NCI-H226 (cell line): ENCODE measurements around the gene PAM.
A peak's percentile ranks its signal among the peaks of the same experiment; 100 is the strongest.
"Not testable (repeated sequence)": the region's sequence is repeated elsewhere in the genome, so short reads cannot be mapped to it uniquely, and the experiment has no call there.

ENCODE experiments used
- DNase-seq: peaks from one replicate; pipeline ENCODE4 v3.0.0-alpha.2; 2015

Gene PAM

DNA sequence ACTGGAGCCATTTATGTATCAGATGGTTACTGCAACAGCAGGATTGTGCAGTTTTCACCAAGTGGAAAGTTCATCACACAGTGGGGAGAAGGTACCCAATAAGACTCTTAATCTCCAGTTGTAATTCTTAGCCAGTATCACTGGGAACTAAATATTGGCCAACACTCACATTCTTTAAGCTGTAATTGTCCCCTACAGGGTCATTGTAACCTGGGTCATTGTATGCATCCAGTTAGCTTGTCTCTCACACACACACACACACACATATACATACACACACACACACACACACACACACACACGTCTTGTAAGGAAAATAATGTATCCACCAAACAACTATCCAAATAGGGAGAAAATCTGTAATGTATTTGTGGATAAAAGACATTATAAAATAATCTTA lies 251.8 kb downstream of the PAM start:
- no peak for DNase-seq

DNA sequence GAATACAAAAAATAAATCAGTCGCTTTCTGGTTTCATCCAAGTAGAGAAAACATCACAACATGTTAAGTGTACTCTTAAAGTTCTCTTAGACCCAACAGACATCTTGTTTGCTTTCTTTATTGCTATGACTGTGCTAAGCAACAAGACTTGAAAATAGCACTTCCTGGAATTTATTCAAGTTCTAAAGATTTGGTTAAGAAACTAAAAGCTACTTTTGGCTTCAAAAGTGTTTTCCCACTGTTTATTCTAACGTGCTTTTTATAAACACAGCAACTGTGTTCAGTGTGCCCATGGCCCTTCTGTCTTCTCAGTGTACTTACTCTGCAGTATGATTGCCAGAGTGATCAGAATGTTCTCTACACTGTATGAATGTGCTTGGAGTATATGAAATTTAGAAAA lies 255.1 kb downstream of the PAM start:
- no peak for DNase-seq

DNA sequence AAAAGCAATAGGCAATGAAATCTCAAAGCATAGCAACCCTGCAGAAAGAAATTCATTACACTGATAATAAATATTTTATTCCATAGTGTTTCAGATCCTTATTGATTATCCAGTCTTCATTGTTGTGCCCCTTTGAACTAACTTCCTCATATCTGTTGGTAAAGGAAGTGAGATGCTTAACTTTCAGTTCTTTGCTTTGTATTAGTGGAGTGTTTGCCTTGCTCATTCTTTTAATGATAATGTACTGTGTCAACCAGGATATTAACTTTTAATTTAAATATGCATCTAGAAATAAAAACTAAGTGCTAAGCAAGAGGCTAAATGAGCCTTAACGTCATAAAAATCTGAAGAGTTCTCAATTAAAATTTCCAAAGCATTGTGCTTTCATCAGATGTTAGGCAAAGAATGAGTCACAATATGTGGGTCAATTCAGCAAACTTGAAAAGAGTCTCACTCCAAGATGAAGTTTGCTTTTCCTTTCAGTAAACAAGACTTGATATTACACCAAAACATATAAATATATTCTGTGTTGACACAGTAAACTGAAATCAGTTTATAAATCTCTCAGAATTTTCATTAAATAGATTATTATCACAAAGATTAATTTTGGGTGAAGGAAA lies 258.9 kb downstream of the PAM start:
- DNase-seq = no peak

GRCh38 chr5:103014983-103015382 lies 259.9 kb downstream of the PAM start:
- DNase-seq = no peak

DNA sequence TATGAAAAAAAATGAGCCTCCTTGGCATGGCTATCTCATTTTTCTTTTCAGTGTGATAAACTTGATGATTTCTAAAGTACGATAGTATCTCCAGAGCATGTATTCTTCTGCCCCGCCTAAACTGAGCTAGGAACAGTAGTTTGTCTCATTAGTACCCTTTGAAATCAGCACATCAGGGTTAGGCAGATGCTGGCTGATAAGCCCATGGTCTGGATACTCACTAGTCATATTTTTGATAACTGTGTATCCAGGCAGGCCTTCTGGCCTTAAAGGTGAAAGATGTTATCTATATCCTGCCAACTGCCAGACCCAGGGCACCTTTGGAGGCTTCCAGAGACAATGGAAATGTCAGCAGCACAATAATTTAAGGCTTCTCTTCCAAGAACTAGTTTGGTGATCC lies 261.1 kb downstream of the PAM start:
- no peak for DNase-seq

DNA sequence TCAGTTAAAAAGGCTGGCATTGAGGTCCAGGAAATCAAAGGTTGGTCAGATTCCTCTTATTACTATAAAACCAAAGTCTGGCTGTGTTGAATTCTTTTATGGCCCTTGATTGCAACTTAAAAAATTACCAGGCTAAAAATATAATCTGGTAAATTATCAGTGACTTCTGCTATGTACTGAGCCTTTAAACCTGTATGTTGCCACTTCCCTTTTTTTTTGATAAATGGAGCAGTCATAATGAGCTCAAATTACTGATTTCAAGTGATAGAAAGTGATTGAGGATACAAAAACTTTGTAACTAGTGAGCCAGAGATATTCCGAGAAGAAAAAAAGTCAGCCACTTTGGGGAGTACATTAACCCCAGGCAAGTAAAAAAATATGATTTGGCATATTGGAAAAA lies 264.7 kb downstream of the PAM start:
- no peak for DNase-seq

GRCh38 chr5:103021314-103021713 lies 266.2 kb downstream of the PAM start:
- peak; percentile 48 for DNase-seq

DNA sequence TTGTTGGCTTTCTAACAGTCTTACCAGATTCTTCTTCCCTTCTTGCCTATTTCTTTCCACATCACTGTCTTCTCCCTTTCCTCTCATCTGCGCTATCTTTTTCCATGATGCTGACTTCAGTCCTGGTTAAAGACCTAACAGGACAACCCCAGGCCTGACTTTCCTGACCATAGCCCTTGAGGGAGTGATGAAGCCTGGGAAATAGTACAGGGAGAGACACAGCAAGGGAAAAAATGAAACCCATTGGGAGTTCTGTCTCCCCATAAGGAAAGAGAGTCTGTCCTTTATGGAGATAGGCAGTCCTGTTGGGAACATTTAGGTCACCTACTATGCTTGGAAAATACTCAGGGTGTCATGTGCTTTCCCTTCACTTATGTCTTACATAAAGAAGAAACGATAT lies 272.2 kb downstream of the PAM start:
- no peak for DNase-seq

DNA sequence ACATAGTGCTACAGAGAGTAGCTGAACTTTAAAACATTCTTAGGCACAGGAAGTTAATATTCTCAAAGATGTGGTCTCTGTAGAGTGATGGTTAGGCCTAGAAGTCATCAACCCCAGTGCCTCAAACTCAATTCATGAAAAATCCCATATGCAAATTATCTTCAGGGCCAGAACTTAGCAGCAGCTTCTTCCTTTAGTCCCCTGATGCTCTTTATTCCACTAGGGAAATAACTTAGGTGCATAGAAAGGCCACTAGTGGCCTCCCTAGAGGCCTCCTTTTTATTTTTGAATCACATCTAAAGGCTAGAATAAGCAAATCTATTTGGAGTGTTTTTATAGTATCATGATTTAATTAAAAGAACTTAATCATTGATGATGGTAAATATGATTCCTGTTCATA lies 276.5 kb downstream of the PAM start:
- DNase-seq = no peak

- no peak for DNase-seq
Observed at GRCh38 chr5:103033696-103034095, 278.6 kb downstream of the PAM start.

GRCh38 chr5:103034662-103035392 lies 279.7 kb downstream of the PAM start:
- no peak for DNase-seq

DNA sequence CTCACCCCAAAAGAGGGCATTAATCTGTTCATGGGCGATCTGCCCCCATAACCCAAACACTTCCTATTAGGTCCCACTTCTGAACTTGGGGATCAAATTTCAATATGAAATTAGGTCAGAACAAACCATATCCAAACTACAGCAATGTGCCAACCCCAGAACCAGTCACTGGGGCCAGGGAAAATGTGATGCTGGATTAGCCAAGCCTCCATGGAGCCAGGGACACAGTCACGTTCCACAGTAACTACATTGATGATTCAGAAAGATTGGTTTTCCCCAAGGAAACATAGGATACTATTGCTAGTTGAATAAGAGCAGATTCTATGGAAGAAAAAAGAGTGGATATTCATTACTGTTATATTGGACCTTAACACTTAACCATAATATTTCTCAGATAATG lies 280.6 kb downstream of the PAM start:
- no peak for DNase-seq

- DNase-seq = no peak
Observed at GRCh38 chr5:103036601-103037000, 281.5 kb downstream of the PAM start.

DNA sequence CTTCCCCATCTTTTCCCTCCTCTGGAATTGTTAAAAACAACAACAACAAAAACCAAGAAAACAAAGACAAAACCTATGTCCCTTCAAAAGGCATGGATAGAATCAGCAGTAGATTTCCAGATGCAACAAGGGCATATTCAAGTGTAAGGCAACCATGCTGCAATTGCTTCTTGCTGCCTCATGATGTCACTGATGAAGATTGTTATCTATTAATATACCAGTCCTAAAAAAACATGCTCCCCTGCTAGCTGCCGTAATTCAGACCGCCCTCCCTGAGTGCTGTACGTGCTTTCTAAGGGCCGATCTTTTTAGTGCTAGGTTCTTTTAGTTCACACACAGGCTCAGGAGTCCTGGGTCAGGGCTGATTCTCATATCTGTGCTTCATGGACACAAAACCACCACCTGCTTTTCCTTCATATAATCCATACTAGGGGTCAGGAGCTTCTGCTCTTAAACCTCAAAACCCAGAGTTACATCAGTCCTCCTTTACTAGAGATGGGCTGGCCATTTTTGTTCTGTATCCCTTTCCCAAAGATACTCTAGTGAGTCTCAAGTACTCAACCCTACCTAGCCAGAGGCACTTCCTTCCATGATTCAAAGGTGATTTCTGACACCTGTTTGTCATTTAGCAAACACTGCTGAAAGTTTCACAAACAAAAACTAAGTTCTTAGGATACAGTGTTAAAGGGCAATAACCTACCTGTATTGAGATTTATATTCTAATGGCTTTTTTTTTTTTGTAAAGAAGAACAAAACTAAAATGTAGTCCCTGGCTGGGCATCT lies 282.8 kb downstream of the PAM start:
- DNase-seq = no peak

DNA sequence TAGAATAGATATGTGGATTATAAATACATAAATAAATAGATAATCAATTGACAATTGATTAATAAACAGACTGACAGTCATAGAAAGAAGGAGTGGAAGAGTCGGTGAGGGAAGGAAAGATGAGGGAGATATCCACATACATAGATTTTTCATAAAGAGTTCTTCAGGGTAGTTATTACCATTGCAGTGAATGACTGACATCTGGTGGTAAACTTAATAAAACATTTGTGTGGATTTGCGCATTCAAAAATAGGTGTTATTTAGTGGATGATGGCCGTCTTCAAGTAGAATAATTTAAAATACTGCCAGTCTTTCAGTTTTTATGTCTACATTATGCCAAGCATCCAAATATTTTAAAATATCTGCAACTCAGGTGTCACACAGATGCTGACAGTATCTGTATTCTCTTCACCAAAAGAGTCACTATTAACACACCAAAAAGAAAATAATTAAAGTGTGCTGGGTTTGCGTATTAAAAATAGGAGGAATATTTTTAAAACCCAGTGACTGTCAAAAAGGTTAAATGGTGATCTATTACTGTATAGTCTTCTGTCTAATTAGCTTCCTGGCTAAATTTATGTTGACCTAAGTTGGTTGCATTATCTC lies 286.1 kb downstream of the PAM start:
- peak; percentile 13 for DNase-seq

GRCh38 chr5:103046706-103047105 lies 291.6 kb downstream of the PAM start:
- not testable (repeated sequence) for DNase-seq

DNA sequence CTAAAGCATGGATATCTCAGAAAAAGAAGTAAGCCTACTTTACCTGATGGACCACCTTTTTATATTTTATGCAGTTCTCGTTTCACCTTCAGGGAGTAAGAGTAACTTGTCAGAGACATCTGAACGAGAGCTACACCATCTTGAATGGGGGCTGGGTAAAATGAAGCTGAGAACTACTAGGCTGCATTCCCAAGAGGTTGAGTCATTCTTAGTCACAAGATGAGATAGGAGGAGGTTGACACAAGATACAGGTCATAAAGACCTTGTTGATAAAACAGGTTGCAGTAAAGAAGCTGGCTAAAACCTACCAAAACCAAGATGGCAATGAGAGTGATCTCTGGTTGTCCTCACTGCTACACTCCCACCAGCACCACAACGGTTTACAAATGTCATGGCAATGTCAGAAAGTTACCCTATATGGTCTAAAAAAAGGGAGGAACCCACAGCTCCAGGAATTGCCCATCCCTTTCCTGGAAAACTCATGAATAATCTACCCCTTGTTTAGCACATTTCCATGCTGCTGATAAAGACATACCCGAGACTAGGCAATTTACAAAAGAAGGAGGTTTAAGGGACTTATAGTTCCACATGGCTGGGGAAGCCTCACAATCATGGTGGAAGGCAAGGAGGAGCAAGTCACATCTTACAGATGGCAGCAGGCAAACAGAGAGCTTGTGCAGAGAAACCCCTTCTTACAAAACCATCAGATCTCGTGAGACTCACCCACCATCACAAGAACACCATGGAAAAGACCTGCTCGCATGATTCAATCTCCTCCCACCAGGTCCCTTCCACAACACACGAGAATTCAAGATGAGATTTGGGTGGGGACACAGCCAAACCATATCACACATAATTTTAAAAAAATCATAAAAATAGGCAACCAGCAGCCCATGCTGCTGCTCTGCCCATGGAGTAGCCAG lies 302.4 kb downstream of the PAM start:
- peak; percentile 49 for DNase-seq

DNA sequence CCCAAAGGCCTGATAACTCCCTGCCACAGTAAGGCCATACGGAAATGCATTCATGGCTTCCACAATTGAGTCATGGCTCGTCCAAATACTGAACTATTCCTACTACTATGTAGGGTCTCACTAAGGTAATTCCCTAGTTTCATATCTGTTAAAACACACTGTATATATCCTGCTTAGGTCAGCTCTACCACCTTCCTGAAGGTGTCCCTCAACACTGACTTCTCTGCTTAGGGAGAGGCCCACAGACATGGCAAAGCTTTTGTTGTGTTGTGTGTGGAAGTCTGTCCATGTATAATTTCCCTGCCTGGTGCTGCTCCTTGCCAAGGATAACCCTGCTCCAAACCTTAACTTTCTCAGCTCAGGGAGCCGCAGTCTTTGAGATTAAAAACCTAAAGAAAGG lies 304.4 kb downstream of the PAM start:
- no peak for DNase-seq

DNA sequence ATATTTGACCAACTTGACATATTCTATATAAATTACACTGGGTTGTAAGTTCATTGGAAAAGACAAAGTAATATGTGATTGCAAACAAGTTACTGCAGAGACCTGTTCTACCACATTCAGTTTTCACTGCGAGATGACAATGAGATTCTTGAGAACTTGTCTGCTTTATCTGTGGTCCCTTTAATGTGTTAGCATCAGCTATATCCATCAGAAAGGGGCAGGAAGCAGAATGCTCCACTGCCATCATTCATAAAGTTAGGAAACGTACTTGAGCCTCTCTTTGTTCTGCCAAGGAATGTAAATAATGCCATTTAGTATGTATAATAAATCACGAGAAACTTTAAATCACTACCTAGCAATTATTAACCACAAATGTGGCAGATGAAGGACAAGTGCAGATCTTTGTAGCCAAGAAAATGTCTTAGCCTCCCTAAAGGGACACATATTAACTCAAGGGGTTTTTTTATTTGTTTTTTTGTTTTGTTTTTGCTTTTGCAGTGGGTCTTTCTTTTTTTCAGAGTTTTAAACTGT lies 305.4 kb downstream of the PAM start:
- no peak for DNase-seq

- DNase-seq = no peak
Observed at GRCh38 chr5:103066326-103066725, 311.2 kb downstream of the PAM start.

- not testable (repeated sequence) for DNase-seq
Observed at GRCh38 chr5:103073500-103073899, 318.4 kb downstream of the PAM start.

DNA sequence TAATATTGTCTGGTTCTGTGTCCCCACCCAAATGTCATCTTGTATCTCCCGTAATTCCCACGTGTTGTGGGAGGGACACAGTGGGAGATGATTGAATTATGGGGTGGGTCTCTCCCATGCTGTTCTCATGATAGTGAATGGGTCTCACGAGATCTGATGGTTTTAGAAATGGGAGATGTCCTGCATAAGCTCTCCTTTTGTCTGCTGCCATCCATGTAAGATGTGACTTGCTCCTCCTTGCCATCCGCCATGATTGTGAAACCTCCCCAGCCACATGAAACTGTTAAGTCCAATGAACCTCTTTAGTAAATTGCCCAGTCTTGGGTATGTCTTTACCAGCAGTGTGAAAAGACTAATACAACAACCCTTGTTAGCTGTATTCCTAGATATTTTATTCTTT lies 320.3 kb downstream of the PAM start:
- no peak for DNase-seq
